ENCODE measurements around the gene IL1RAP. TPM values are rescaled to one million over a fixed set of nuclear protein-coding genes. Genes with fewer than 3 reads are reported as not detected.

IL1RAP gene
- total and polyA plus RNA-seq, 7 donors, result 1.2 to 13.0 (median 2.9) TPM

GRCh38 chr3:190537146-190537545 lies 23.3 kb downstream of the IL1RAP start:
- Histone ChIP-seq H3K36me3 (no peaks in the 10 kb centered on the region), H3K27ac (no peak overlapping the region), H3K9me3 (no peaks in the 10 kb centered on the region), H3K4me1 (peaks cover 0 to 14% (median 0%) of the 10 kb centered on the region in 4 donors), H3K4me3 (no peak overlapping the region), H3K27me3 (no peaks in the 10 kb centered on the region)
- DNase-seq, result no peak
- TF ChIP-seq POLR2AphosphoS5 (IDR thresholded peaks at IDR 0.05) (no peak), EP300 (IDR thresholded peaks at IDR 0.05) (no peak), POLR2A (IDR thresholded peaks at IDR 0.05) (no peak), CTCF (IDR thresholded peaks at IDR 0.05) (no peak)
- intact Hi-C loops (cut with DNase I), result no loop called here
- WGBS, 2 donors, result 91% methylated on average over 3 of the region's 3 CpGs

DNA sequence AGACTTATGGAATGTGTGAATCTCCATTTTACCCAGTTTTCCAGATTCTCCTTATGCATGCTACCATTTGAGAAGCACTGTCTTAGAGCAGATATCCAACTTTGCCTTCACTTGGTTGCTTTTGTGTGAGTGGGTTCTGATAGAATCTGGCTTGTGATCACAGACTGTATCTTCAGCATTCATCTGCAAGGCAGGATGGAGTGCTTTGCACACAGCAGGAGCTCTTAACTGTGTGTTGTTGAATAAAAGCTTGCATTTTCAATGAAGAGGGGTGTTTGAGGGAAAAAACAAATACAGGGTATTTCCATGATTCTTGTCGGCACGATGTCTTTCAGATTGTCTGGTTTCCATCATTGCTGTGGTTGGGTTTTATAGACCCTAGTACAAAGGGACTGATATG lies 24.4 kb downstream of the IL1RAP start:
- TF ChIP-seq POLR2AphosphoS5 (IDR thresholded peaks at IDR 0.05) (no peak), EP300 (IDR thresholded peaks at IDR 0.05) (no peak), CTCF (IDR thresholded peaks at IDR 0.05) (no peak), POLR2A (IDR thresholded peaks at IDR 0.05) (no peak)
- intact Hi-C loops (cut with DNase I), result no loop called here
- no peaks in the 10 kb centered on the region for H3K27me3 ChIP-seq
- no peak for DNase-seq
- no peak overlapping the region for H3K4me3 ChIP-seq
- peaks cover 0 to 10% (median 0%) of the 10 kb centered on the region in 4 donors for H3K4me1 ChIP-seq
- WGBS, 2 donors, result 86 to 95% methylated on average over 2 of the region's 2 CpGs
- no peaks in the 10 kb centered on the region for H3K36me3 ChIP-seq
- H3K9me3 ChIP-seq, result no peaks in the 10 kb centered on the region
- H3K27ac ChIP-seq, result no peak overlapping the region

- Histone ChIP-seq H3K27ac (no peak overlapping the region), H3K4me1 (no peaks in the 10 kb centered on the region), H3K4me3 (no peak overlapping the region), H3K27me3 (no peaks in the 10 kb centered on the region), H3K36me3 (no peaks in the 10 kb centered on the region), H3K9me3 (no peaks in the 10 kb centered on the region)
- TF ChIP-seq POLR2AphosphoS5 (IDR thresholded peaks at IDR 0.05), result no peak
- TF ChIP-seq CTCF (IDR thresholded peaks at IDR 0.05), result no peak
- no peak for TF ChIP-seq POLR2A (IDR thresholded peaks at IDR 0.05)
- TF ChIP-seq EP300 (IDR thresholded peaks at IDR 0.05), result no peak
- 95 to 98% methylated on average over 3 of the region's 3 CpGs for WGBS, 2 donors
- intact Hi-C loops (cut with DNase I), result no loop called here
- DNase-seq, result no peak
Measured at GRCh38 chr3:190539526-190539925, 25.6 kb downstream of the IL1RAP start.

DNA sequence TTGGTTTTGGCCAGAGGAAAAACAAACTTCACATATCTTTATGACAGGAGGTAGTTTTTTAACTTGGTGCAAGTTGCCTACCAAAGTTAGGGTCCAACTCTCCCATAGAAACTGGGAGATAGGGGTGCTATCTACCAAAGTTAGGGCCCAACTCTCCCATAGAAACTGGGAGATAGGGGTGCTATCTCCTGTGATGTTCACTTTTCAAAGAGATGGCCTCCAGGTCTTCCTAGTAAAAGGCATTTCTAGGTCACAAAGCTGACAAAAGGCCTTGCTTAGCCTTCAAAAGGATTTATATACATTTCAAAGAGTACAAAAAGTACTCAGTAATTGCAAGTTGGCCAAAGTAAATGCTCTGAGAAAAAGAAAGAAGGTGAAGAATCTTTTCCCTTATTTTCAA lies 27.1 kb downstream of the IL1RAP start:
- Histone ChIP-seq H3K36me3 (no peaks in the 10 kb centered on the region), H3K9me3 (no peaks in the 10 kb centered on the region), H3K27ac (no peak overlapping the region), H3K4me1 (no peaks in the 10 kb centered on the region), H3K4me3 (no peak overlapping the region), H3K27me3 (no peaks in the 10 kb centered on the region)
- TF ChIP-seq POLR2AphosphoS5 (IDR thresholded peaks at IDR 0.05) (no peak), POLR2A (IDR thresholded peaks at IDR 0.05) (no peak), CTCF (IDR thresholded peaks at IDR 0.05) (no peak), EP300 (IDR thresholded peaks at IDR 0.05) (no peak)
- intact Hi-C loops (cut with DNase I), result no loop called here
- DNase-seq, result no peak

- no peak overlapping the region for H3K4me3 ChIP-seq
- H3K27ac ChIP-seq, result no peak overlapping the region
- intact Hi-C loops (cut with DNase I), result no loop called here
- H3K9me3 ChIP-seq, result no peaks in the 10 kb centered on the region
- no peaks in the 10 kb centered on the region for H3K27me3 ChIP-seq
- H3K4me1 ChIP-seq, result no peaks in the 10 kb centered on the region
- 88 to 89% methylated on average over 2 of the region's 2 CpGs for WGBS, 2 donors
- H3K36me3 ChIP-seq, result no peaks in the 10 kb centered on the region
- no peak for TF ChIP-seq POLR2AphosphoS5 (IDR thresholded peaks at IDR 0.05)
- TF ChIP-seq CTCF (IDR thresholded peaks at IDR 0.05), result no peak
- DNase-seq, result no peak
Measured at GRCh38 chr3:190541560-190541959, 27.7 kb downstream of the IL1RAP start.

All from sigmoid colon (tissue), 7 donors.